ENCODE data around the gene TLN1.

GRCh38 chr9:35698231-35698630 is 33.8 kb downstream of the TLN1 start:
- no peak for TF ChIP-seq CTCF (IDR thresholded peaks at IDR 0.05)
- TF ChIP-seq POLR2AphosphoS5 (IDR thresholded peaks at IDR 0.05; ENCODE audit: low read depth, low read length): no peak

Data from Panc1 (cell line).